Kasumi-1 (cell line): ENCODE data around the gene TRIM58.

Experiments used
- DNase-seq, 2 experiments: peaks; one replicate each; lab custom pipeline; 2025; lab: John Stamatoyannopoulos, UW

TRIM58 gene

DNA sequence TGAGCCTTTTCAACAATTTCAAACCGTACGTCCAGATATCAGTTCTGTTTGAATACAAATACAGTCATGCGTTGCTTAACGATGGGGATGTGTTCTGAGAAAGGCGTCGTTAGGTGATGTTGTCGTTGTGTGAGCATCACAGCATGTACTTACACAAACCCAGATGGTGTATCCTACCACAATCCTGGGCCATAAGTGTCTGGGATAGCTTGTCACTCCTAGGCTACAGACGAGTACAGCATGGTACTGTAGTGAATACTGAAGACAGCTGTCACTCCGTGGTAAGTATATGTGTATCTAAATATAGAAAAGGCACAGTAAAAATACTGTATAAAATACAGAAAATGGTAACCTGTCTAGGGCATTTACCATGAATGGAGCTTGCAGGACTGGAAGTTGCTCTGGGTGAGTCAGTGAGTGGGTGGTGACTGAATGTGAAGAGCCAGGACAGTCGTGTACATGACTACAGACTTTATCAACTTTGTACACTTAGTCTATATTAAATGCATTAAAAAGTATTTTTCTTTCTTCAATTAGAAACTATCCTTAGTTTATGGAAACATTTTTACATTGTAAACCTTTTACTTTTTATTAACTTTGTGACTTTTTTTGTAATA lies 27.9 kb downstream of the TRIM58 start:
- no peak for DNase-seq

- no peak for DNase-seq
Measured at GRCh38 chr1:247895163-247895637, 38.2 kb downstream of the TRIM58 start, which contains the start of gene OR2W3. TSS of gene OR2W3 (plus strand) at chr1:247895587. CDS start at chr1:247895587, 0 bp downstream.

GRCh38 chr1:247895976-247896375 lies 39.0 kb downstream of the TRIM58 start:
- no peak for DNase-seq

DNA sequence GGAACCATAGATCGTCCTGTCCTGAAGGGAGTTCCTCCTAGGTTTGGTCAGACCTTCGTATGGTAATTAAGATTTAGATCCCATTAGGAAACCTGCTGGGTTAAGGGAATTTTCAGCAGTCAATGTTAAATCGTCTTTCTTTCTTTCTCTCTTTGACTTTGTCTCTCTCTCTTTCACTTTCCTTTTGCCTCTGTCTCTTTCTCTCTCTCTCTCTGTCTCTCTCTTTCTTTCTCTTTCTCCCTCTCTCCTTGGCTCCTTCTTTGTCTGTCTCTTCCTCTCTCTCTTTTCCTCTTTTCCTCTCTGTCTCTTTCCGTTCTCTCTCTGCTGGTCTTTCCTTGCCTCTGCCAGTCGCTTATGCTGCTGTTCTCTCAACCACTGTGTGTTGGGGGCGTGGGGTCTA lies 47.1 kb downstream of the TRIM58 start:
- DNase-seq = no peak

DNA sequence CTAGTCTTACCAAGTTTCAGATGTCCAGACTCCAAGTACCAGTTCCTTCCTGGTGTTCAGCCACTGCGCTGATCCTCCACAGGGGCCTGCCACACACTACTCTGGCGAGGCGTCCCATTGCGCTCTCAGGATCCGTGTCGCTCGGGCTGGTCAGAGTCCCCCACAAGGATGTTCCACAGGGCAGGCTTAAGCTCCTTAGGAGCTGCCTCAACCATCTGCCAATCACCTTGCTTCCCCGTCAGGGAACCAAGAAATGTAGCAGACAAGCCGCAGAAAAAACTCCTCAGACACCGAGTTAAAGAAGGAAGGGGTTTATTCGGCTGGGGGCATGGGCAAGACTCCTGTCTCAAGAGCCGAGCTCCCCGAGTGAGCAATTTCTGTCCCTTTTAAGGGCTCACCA lies 48.2 kb downstream of the TRIM58 start:
- DNase-seq = no peak

DNA sequence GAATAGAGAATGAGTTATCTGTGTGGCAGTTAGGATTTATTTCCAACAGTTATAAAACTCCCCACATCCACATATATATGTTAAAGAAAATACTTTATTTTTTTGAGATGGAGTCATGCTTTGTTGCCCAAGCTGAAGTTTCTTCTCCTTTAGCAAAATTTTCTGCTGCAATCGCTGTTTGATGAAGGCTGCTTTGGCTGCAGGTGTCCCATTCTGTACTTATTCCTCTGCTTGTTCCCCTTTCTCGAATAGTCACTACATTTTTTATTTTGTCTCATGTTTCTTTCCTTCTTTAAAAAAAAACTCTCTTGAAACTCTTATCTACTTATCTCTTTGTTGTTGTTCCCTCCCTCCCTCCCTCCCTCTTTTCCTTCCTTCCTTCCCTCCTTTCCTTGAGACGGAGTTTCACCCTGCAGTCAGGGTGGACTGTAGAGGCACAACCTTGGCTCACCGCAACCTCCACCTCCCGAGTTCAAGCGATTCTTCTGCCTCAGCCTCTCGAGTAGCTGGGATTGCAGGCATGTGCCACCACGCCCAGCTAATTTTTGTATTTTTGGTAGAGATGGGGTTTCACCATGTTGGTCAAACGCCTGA lies 49.0 kb downstream of the TRIM58 start:
- DNase-seq = no peak

DNA sequence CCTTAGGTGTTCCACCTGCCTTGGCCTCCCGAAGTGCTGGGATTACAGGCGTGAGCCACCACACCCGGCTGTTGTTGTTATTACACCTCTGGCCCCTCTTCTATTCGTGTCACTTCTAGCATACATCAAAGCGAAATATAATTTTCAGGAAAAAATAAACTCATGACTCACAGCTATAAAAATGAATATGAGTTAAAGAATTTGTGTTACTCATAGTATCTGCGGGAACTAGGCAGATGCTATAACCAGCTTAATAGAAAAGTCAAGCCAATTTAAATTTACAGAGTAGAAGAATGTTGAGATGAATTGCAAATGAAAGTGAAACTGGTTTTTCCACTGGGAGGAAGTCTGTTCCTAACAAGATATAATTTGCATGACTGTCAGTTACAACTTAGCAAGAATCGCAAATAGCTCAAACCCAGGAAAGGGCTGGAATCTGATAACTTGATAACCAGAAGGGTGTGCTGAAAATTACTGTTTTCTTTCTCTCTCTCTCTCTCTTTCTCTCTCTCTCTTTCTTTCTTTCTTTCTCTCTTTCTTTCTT lies 49.6 kb downstream of the TRIM58 start:
- DNase-seq = peak; percentile 40 to 45

GRCh38 chr1:247908766-247909165 lies 51.8 kb downstream of the TRIM58 start:
- no peak for DNase-seq

DNA sequence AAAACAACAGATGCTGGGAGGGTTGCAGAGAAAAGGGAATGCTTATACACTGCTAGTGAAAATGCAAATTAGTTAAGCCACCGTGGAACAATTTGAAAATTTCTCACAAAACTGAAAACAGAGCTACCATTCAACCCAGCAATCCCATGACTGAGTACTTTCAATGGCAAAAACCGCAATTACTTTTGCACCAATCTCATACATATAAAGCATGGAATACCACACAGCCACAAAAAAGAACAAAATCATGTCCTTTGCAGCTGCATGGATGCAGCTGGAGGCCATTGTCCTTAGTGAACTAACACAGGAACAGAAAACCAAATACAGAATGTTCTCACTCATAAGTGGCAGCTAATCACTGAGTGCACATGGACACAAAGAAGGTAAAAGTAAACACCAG lies 56.8 kb downstream of the TRIM58 start:
- no peak for DNase-seq

- DNase-seq = no peak
Measured at GRCh38 chr1:247914941-247915662, 58.1 kb downstream of the TRIM58 start.

- DNase-seq = no peak
Measured at GRCh38 chr1:247919952-247920351, 63.0 kb downstream of the TRIM58 start, which contains the start of gene OR2T8. TSS of gene OR2T8 (plus strand) at chr1:247920252. CDS start at chr1:247921018, 766 bp downstream.

DNA sequence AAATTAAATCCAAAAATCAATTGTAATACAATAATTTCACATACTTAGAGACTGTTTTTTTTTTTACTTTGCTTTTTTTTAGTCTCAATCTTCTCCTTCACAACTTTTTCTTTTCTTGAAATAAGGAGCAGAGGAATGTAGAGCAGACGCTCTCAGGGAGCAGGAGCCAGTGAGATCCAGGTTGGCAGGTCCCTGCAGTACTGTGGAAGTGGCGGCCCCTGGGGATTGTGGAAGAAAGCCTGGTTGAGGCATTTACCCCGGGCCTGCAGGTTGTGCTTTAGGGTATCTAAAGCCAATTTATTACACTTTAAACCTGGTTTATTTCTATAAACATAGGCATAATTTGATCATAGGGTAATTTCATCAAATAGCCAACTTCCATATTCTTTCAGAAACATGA lies 67.0 kb downstream of the TRIM58 start:
- DNase-seq = no peak

GRCh38 chr1:247924868-247925267 lies 67.9 kb downstream of the TRIM58 start, which contains the start of gene OR2AJ1:
TSS of gene OR2AJ1 (plus strand) at chr1:247924889. CDS start at chr1:247933769, 8,880 bp downstream.
- DNase-seq = no peak
